AML-193 (cell line): ENCODE data around the gene RASGEF1B.

Source experiments
- DNase-seq, 2 experiments: peaks; one replicate each; lab custom pipeline; 2025; lab: John Stamatoyannopoulos, UW

Gene RASGEF1B

GRCh38 chr4:81395239-81395638 is 76.5 kb downstream of the RASGEF1B start:
- no peak for DNase-seq

- no peak for DNase-seq
Observed at GRCh38 chr4:81392164-81392563, 79.5 kb downstream of the RASGEF1B start.

- DNase-seq: no peak
Observed at GRCh38 chr4:81389720-81390119, 82.0 kb downstream of the RASGEF1B start.

- no peak for DNase-seq
Observed at GRCh38 chr4:81380437-81380836, 91.3 kb downstream of the RASGEF1B start.

GRCh38 chr4:81378386-81378785 is 93.3 kb downstream of the RASGEF1B start:
- no peak for DNase-seq

- no peak for DNase-seq
Observed at GRCh38 chr4:81377191-81377590, 94.5 kb downstream of the RASGEF1B start.

- no peak for DNase-seq
Observed at GRCh38 chr4:81376720-81377119, 95.0 kb downstream of the RASGEF1B start.
